Endothelial cell (in vitro differentiated cells): Measurements from ENCODE around the gene ARSI. TPM values are rescaled to one million over a fixed set of nuclear protein-coding genes. Genes with fewer than 3 reads are reported as not detected.

Source experiments
- DNase-seq: peaks from one replicate; pipeline ENCODE4 v3.0.0; 2021; ENCODE audit warnings: low spot score
- H3K27ac Mint-ChIP-seq: one replicate; pipeline ENCODE4 v1.8.0; 2021; ENCODE audit warnings: mixed read lengths, inconsistent platforms; ENCODE audit not compliant: unreplicated experiment
- H3K27me3 Mint-ChIP-seq: one replicate; pipeline ENCODE4 v1.8.0; 2021; ENCODE audit warnings: mild to moderate bottlenecking, moderate library complexity, mixed read lengths, inconsistent platforms; ENCODE audit not compliant: unreplicated experiment
- H3K36me3 Mint-ChIP-seq: one replicate; pipeline ENCODE4 v1.8.0; 2021; ENCODE audit warnings: mild to moderate bottlenecking, low read depth, mixed read lengths, inconsistent platforms; ENCODE audit not compliant: unreplicated experiment
- H3K4me1 Mint-ChIP-seq: one replicate; pipeline ENCODE4 v1.8.0; 2021; ENCODE audit warnings: mild to moderate bottlenecking, mixed read lengths, inconsistent platforms; ENCODE audit not compliant: unreplicated experiment
- H3K4me3 Mint-ChIP-seq: one replicate; pipeline ENCODE4 v1.8.0; 2021; ENCODE audit warnings: mild to moderate bottlenecking, mixed read lengths, inconsistent platforms; ENCODE audit not compliant: unreplicated experiment
- H3K9me3 Mint-ChIP-seq: one replicate; pipeline ENCODE4 v1.8.0; 2021; ENCODE audit warnings: mixed read lengths, inconsistent platforms; ENCODE audit not compliant: unreplicated experiment
- CTCF ChIP-seq: fragments of 200-600 bp; sonication (generic); IDR thresholded peaks from one replicate; pipeline ENCODE4 v1.5.0; 2021; ENCODE audit warnings: antibody characterized with exemption; ENCODE audit not compliant: unreplicated experiment
- total RNA-seq: library from RNA; stranded (reverse); fragmentation: NEBNext Ultra II Directional; extraction: Animal tissue kit (Norgen Biotek cat#: 25700); gene quantifications from one replicate; pipeline ENCODE4 v1.2.1, GENCODE V29; 2021; ENCODE audit not compliant: unreplicated experiment

Gene ARSI
- total RNA-seq, 1 donor from 2014 or later: 3.8 TPM

- H3K4me1 Mint-ChIP-seq: no peaks in the 10 kb centered on the region
- no peak overlapping the region for H3K4me3 Mint-ChIP-seq
- DNase-seq: no peak
- no peaks in the 10 kb centered on the region for H3K36me3 Mint-ChIP-seq
- no peak overlapping the region for H3K27ac Mint-ChIP-seq
- no peaks in the 10 kb centered on the region for H3K9me3 Mint-ChIP-seq
- TF ChIP-seq CTCF: no peak
- H3K27me3 Mint-ChIP-seq: peaks cover 2% of the 10 kb centered on the region
Measured at GRCh38 chr5:150319484-150319790, 16.7 kb upstream of the ARSI start.

GRCh38 chr5:150318613-150319483 lies 16.1 kb upstream of the ARSI start:
- Mint-ChIP-seq H3K36me3 (no peaks in the 10 kb centered on the region), H3K4me3 (no peak overlapping the region)

DNA sequence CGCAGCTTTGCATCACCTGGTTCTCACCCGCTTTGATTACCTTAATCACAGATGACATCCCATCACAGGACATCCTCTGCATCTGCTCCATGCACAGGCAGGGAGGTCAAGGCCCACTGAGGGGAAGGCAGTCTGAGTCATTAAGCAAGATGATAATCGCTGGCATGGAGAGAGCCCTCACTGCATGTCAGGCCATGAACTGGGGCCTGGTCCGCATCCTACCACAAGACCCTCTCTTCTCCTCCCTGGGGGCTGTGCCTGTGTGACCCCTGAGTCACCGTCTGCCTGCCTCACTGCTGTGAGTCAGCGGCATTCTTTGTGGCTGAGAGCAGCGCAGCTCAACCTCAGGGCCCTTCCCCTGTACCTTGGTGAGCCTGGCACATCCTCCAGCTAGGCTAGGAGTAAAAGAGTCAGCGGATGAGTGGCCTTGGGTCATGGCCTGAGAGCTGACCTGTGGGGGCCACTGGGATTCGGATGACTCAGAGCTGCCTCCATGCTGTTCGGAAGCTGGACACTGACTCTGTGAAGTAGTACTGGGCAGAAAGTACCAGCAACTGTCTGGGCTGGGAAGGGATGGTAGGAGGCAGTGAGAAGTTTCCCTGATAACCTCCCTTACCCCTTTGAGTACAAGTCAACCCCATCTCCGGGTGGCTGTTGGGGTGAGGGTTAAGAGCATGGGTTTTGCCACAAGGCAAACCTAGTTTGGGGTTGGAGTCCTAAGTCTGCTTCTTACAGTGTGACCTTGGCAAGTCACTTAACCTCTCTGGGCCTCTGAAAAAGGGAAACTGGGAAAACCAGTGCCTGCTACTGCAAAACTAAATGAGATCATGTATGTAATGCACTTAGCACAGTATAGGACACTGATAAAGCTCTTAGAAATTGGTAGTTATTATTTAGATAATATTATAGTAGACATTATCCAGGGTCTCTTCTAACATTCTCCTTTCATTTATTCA lies 14.6 kb upstream of the ARSI start:
- Mint-ChIP-seq H3K4me3 (no peak overlapping the region), H3K4me1 (no peaks in the 10 kb centered on the region), H3K36me3 (no peaks in the 10 kb centered on the region), H3K27me3 (peaks cover 2% of the 10 kb centered on the region), H3K9me3 (no peaks in the 10 kb centered on the region), H3K27ac (no peak overlapping the region)
- DNase-seq: no peak
- TF ChIP-seq CTCF: no peak

More at GRCh38 chr5:150318613-150319483, 16.1 kb upstream of the ARSI start:
- DNase-seq: no peak
- Mint-ChIP-seq H3K27ac (no peak overlapping the region), H3K4me1 (no peaks in the 10 kb centered on the region), H3K27me3 (peaks cover 2% of the 10 kb centered on the region), H3K9me3 (no peaks in the 10 kb centered on the region)
- TF ChIP-seq CTCF: no peak

DNA sequence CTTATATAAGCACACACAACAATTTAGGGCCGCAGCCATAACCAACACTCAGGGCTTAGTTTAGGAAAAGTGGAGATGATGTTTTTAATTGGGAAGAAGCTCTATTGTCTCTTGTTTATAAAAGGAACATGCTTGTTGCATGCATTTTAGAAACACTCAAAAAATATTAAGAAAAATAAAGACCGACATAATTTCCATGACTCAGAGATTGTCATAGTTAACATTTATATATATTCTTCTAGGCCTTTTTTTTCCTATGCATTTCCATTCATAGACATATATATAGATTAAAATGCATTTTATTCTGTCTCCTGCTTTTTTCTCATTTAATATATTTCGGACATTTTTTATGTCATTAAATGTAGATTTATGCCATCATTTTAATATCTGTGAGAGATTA lies 13.6 kb upstream of the ARSI start:
- no peaks in the 10 kb centered on the region for H3K9me3 Mint-ChIP-seq
- H3K27ac Mint-ChIP-seq: no peak overlapping the region
- no peak for DNase-seq
- H3K36me3 Mint-ChIP-seq: no peaks in the 10 kb centered on the region
- H3K4me1 Mint-ChIP-seq: no peaks in the 10 kb centered on the region
- no peak for TF ChIP-seq CTCF
- no peak overlapping the region for H3K4me3 Mint-ChIP-seq
- H3K27me3 Mint-ChIP-seq: peaks cover 2% of the 10 kb centered on the region
